GM18519 (cell line): ENCODE measurements around the gene TREML1.
"Not testable (repeated sequence)": the region's sequence is repeated elsewhere in the genome, so short reads cannot be mapped to it uniquely, and the experiment has no call there.

Experiments
- ATAC-seq: cut with Tn5 transposase; IDR thresholded peaks from one replicate; pipeline ENCODE4 v1.9.1; 2021; ENCODE audit warnings: mild to moderate bottlenecking, moderate library complexity; ENCODE audit not compliant: unreplicated experiment, low FRiP score

TREML1 gene

DNA sequence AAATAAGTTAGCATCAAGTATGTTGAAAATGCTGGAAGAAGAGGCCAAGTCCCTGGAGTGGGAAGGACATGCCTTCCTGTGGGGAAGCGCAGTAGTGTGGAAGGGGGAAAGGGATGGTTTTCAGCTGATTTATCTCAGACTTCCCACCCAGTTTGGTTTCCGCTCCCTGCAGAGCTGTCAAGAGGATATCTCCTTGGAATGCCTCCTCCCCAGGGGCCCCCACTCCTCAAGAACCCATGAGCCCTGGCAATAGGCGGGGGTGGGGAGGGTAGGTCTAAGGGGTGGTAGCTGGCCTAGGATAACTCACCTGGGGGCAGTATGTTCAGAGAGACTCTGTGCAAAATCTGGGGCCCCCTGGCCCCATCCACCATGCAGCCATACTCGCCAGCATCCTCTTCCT is 696 bp downstream of the TREML1 start:
- ATAC-seq, result no peak

DNA sequence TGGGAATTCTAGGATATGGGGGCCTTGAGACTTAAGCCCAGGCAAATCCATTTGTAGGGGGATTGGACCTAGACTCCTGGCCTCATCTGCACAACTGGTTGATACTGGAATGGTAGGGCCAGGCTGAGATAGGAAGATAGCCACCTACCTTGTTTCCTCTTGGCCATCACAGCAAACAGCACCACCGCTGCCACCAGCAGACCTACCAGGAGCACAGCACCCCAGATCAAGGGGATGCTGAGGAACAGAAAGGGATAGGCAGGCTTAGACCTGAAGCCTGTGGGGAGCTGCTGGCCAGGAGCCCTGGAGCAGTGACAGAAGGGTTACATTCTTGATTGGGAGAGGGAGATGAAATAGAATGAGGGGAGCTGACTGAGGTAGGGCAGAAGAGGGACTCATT is 3.5 kb downstream of the TREML1 start:
- no peak for ATAC-seq

DNA sequence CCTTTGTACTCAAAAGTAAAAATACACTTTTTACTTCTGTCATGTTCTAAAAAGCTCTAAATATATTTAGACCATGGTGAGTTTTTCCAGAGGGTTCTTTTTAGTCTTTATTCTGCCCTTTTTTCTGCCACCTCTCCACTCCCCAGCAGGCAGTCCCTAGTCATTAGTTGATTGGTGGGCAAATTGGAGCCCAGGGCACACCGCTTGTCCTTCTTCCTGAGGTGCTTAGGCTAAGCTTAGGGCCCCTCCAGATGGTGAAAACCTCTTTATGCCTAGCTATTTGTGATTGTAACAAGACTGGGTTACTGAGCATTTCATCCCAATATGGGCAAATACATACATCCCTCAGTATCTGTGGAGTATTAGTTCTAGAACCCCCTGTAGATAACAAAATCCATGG is 6.2 kb downstream of the TREML1 start:
- ATAC-seq, result no peak

- no peak for ATAC-seq
These were observed 17.2 kb downstream of the TREML1 start for GRCh38 chr6:41136911-41137310.

DNA sequence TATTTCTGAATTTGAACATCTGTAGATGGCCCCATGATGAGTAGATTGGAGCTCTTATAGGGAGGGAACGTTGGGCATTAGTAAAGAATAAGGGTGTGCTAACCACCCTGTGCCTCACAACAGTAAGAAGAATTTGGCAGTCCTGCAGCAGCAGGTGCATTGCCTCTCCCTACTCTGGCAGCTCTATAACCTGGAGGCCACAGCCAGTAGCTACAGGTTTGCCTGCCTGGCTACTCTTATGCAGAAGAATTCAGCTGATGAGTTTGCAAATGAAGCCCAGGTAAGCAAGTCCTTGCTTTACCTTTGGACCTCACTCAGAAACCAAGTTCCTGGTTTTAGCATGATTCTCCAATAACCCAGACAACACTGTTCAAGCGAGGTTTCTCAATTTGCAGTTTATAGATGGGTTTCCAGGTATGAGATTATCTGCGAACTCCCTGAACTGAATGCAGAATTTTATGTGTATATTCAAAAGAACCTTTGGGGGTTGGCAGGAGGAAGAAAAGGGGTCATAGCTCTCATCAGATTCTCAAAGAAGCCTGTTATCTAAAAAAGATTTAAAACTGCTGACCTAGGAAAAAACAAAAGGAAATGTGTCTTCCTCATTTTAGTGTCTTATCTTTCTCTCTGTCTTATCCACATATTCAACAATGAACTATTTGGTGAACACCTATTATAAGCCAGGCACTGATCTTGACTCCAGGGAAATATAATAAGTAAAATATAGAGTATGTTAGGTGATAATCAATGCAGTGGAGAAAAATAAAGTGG is 18.9 kb downstream of the TREML1 start:
- ATAC-seq, result no peak

DNA sequence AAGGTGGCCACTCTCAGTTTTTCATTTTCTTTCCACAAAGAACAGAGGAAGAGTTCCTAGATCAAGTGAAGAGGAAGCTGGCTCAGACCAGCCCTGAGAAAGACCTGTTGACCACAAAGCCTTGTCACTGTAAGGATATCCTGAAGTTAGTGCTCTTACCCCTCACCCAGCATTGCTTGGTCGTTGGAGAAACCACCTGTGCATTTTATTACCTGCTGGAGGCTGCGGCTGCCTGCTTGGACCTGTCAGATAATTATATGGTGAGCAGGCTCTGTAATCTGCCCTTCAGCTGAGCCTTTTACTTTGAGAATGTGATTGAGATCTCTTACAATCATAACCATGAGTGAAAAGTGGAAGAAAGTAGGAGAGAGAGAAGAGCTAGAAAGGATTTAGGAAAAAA is 21.9 kb downstream of the TREML1 start:
- ATAC-seq, result no peak

DNA sequence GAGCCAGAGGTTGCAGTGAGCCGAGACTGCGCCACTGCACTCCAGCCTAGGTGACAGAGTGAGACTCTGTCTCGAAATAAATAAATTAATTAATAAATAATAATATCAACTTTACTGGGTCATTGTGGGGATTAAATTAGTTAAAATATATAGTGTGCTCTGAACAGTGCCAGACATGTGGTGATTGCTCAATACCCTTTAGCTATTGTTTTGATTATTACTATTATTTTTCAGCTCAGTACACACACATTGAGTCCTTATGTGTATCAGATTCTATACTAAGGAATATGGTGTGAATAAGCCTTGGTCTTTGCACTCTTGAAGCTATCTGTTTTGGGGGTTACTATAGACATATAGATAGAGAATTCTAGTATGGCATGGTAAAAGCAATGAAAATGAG is 28.9 kb downstream of the TREML1 start:
- ATAC-seq, result no peak

GRCh38 chr6:41122918-41123317 is 31.2 kb downstream of the TREML1 start:
- ATAC-seq, result no peak

GRCh38 chr6:41122373-41122772 is 31.8 kb downstream of the TREML1 start:
- ATAC-seq, result no peak

GRCh38 chr6:41120058-41120457 is 34.1 kb downstream of the TREML1 start:
- ATAC-seq, result no peak

DNA sequence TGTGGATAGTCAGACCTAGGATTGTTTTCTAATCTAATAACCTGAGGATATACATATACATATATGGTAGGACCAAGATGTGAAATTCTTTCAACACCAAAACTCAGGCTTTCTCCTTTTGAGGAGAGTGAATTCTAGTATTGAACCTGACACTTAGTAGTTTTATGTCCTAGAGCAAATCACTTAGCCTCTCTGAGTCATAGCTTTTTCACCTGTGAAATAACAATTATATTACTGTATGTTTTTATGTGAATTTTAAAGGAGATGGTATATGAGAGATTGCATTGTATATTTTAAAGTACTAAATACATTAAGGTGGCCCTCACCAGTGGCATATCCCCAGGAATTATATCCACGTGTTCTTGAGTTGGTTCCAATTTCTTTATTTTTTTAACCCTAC is 34.6 kb downstream of the TREML1 start:
- ATAC-seq, result no peak

DNA sequence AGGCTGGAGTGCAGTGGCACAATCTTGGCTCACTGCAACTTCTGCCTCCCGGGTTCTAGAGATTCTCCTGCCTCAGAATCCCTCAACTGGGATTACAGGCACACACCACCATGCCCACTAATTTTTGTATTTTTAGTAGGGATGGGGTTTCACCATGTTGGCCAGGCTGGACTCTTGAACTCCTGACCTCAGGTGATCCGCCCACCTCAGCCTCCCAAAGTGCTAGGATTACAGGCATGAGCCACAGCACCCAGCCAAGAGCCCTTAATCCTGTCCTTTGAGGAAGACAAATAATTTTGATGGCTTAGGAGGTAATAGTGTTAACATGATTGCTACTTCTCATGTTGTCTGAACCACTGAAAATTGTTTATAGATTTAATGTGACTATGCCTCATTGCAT is 39.1 kb downstream of the TREML1 start:
- not testable (repeated sequence) for ATAC-seq

GRCh38 chr6:41111017-41111416 is 43.1 kb downstream of the TREML1 start:
- ATAC-seq, result no peak

DNA sequence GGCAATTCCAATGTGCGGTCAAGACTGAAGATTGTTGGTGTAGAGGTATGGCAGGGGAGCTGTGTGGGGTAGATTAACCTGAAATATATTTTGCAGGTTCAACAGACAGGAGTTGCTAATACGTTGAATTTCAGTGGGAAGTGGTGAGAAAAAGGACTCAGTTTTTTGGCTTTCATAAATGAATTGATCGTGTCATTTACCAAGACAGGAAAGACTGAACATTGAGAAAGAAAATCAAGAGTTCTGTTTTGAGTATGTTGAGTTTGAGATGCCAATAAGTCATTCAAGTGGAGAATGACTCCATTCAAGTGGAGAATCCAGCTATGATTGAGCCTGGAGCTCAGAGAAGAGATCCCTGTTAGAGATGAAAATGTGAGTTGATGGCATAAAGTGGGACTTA is 50.3 kb downstream of the TREML1 start:
- no peak for ATAC-seq

DNA sequence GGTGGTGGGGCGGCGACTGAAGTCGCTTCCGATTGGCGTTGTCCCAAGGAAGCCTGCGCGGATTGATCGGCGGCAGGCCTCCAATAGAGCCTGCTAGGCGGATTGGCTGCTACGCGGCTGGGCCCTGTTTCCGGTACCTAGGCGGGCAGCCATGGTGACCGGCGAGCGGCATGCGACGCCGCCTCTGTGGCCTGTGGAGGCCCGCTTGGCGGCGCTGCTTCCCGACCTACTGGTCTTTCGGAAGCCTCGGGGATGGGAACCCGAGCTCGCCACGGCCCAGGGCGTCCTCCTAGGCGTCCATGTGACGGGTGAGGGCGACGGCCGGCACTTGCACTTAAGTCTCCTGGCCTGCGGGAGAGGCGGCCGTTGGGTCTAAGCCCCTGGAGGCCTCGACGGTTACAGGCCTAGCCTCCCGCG is 53.3 kb downstream of the TREML1 start:
- ATAC-seq, result no peak
